Mesenchymal stem cell (in vitro differentiated cells and primary cell): Measurements from ENCODE around the gene ADARB2.

Experiments used
- DNase-seq: peaks from one replicate; pipeline ENCODE4 v3.0.0-alpha.2; 2013
- H2AFZ ChIP-seq: one replicate; pipeline ENCODE4 v1.6.1; 2013; ENCODE audit warnings: low read depth, mild to moderate bottlenecking, control low read depth, inconsistent platforms, low read length, moderate library complexity
- H2AK5ac ChIP-seq: 2 replicates; pipeline ENCODE4 v1.6.1; 2013; ENCODE audit warnings: low read length, moderate library complexity, mild to moderate bottlenecking, inconsistent platforms; ENCODE audit not compliant: severe bottlenecking
- H2BK120ac ChIP-seq: one replicate; pipeline ENCODE4 v1.6.1; 2013; ENCODE audit warnings: low read depth, mild to moderate bottlenecking, inconsistent platforms, low read length, moderate library complexity
- H2BK12ac ChIP-seq, 2 experiments: one replicate each; pipeline ENCODE4 v1.6.1; 2013; ENCODE audit warnings: inconsistent platforms in 2 of 2, low read length in 2 of 2, mild to moderate bottlenecking in 2 of 2, moderate library complexity in 2 of 2, control low read depth in 1 of 2
- H2BK15ac ChIP-seq: one replicate; pipeline ENCODE4 v1.6.1; 2013; ENCODE audit warnings: mild to moderate bottlenecking, low read depth, inconsistent platforms; ENCODE audit not compliant: poor library complexity, severe bottlenecking
- H2BK5ac ChIP-seq: 2 replicates; pipeline ENCODE4 v1.6.1; 2013; ENCODE audit warnings: low read depth, mild to moderate bottlenecking, low read length, control low read depth, inconsistent platforms; ENCODE audit not compliant: poor library complexity, severe bottlenecking
- H3K14ac ChIP-seq, 2 experiments: one replicate each; pipeline ENCODE4 v1.6.1; 2013; ENCODE audit warnings: inconsistent platforms in 2 of 2, low read length in 2 of 2, control low read depth in 1 of 2, mild to moderate bottlenecking in 1 of 2, moderate library complexity in 1 of 2
- H3K18ac ChIP-seq, 2 experiments: one replicate each; pipeline ENCODE4 v1.6.1; 2013; ENCODE audit warnings: inconsistent platforms in 2 of 2, low read length in 2 of 2, control low read depth in 1 of 2, low read depth in 1 of 2, mild to moderate bottlenecking in 1 of 2
- H3K23ac ChIP-seq, 2 experiments: one replicate each; pipeline ENCODE4 v1.6.1; 2013; ENCODE audit warnings: inconsistent platforms in 2 of 2, low read length in 2 of 2, mild to moderate bottlenecking in 2 of 2, moderate library complexity in 2 of 2, control low read depth in 1 of 2
- H3K27ac ChIP-seq: 2 replicates; pipeline ENCODE4 v1.5.1; 2013; ENCODE audit warnings: mild to moderate bottlenecking, moderate library complexity, low read length, control low read depth, inconsistent platforms; ENCODE audit not compliant: poor library complexity, severe bottlenecking
- H3K27me3 ChIP-seq, 2 experiments: 2 replicates each; pipeline versions ENCODE4 v1.6.1 to v1.7.0; 2013; ENCODE audit warnings: low read length in 2 of 2, mild to moderate bottlenecking in 2 of 2, moderate library complexity in 2 of 2, control low read depth in 1 of 2, inconsistent platforms in 1 of 2; ENCODE audit not compliant: control insufficient read depth in 1 of 2, insufficient read depth in 1 of 2
- H3K36me3 ChIP-seq, 2 experiments: 2 replicates each; pipeline versions ENCODE4 v1.6.1 to v1.7.0; 2013; ENCODE audit warnings: low read length in 2 of 2, control low read depth in 1 of 2, inconsistent platforms in 1 of 2, low read depth in 1 of 2, mild to moderate bottlenecking in 1 of 2; ENCODE audit not compliant: insufficient read depth in 2 of 2, control insufficient read depth in 1 of 2
- H3K4ac ChIP-seq, 2 experiments: one replicate each; pipeline ENCODE4 v1.6.1; 2013; ENCODE audit warnings: inconsistent platforms in 2 of 2, low read length in 2 of 2, mild to moderate bottlenecking in 2 of 2, moderate library complexity in 2 of 2, control low read depth in 1 of 2, low read depth in 1 of 2
- H3K4me1 ChIP-seq: 2 replicates; pipeline ENCODE4 v1.6.1; 2013; ENCODE audit warnings: low read depth, low read length, control low read depth; ENCODE audit not compliant: control insufficient read depth, insufficient read depth
- H3K4me2 ChIP-seq: 2 replicates; pipeline ENCODE4 v1.6.1; 2013; ENCODE audit warnings: low read length, mild to moderate bottlenecking, inconsistent platforms; ENCODE audit not compliant: poor library complexity, severe bottlenecking
- H3K4me3 ChIP-seq, 2 experiments: 2 replicates each; pipeline versions ENCODE4 v1.5.1 to v1.7.0; 2013; ENCODE audit warnings: low read length in 2 of 2, mild to moderate bottlenecking in 2 of 2, control low read depth in 1 of 2, low read depth in 1 of 2; ENCODE audit not compliant: insufficient read depth in 1 of 2
- H3K79me1 ChIP-seq: replicated peaks from 2 replicates; pipeline ENCODE4 v1.6.1; 2013; ENCODE audit warnings: mild to moderate bottlenecking, control low read depth, low read length, inconsistent platforms; ENCODE audit not compliant: poor library complexity, severe bottlenecking
- H3K9ac ChIP-seq: 2 replicates; pipeline ENCODE4 v1.7.0; 2013; ENCODE audit warnings: mild to moderate bottlenecking, low read length, moderate library complexity
- H3K9me3 ChIP-seq: 2 replicates; pipeline ENCODE4 v1.7.0; 2013; ENCODE audit warnings: mild to moderate bottlenecking, low read length; ENCODE audit not compliant: control insufficient read depth
- H4K8ac ChIP-seq: one replicate; pipeline ENCODE4 v1.6.1; 2013; ENCODE audit warnings: inconsistent platforms, mild to moderate bottlenecking, low read length, moderate library complexity
- H4K91ac ChIP-seq: one replicate; pipeline ENCODE4 v1.6.1; 2013; ENCODE audit warnings: mild to moderate bottlenecking, low read length, inconsistent platforms
- WGBS: methylation state at CpG from one replicate; pipeline ENCODE4 v1.1.7; 2013; ENCODE audit warnings: mixed read lengths; 5-methylcytosine and 5-hydroxymethylcytosine counted together

ADARB2 gene

GRCh38 chr10:1679821-1680650 lies 57.3 kb downstream of the ADARB2 start:
- H2BK12ac ChIP-seq, result no peak overlapping the region
- no peak overlapping the region for H3K4me3 ChIP-seq
- no peak overlapping the region for H3K9ac ChIP-seq
- no peak overlapping the region for H3K27ac ChIP-seq
- no peaks in the 10 kb centered on the region for H3K79me1 ChIP-seq
- no peak overlapping the region for H2AFZ ChIP-seq
- DNase-seq, result no peak
- no peaks in the 10 kb centered on the region for H3K36me3 ChIP-seq
- no peak overlapping the region for H2BK5ac ChIP-seq
- no peak overlapping the region for H3K18ac ChIP-seq
- no peak overlapping the region for H2BK15ac ChIP-seq
- no peak overlapping the region for H2AK5ac ChIP-seq
- no peak overlapping the region for H4K91ac ChIP-seq
- H3K4ac ChIP-seq, result no peak overlapping the region
- H3K9me3 ChIP-seq, result no peaks in the 10 kb centered on the region
- H3K27me3 ChIP-seq, result no peaks in the 10 kb centered on the region
- H3K14ac ChIP-seq, result no peak overlapping the region
- no peak overlapping the region for H2BK120ac ChIP-seq
- 47% methylated on average over 12 of the region's 13 CpGs for WGBS
- no peak overlapping the region for H4K8ac ChIP-seq
- H3K23ac ChIP-seq, result no peak overlapping the region
- H3K4me1 ChIP-seq, result peaks cover 2% of the 10 kb centered on the region
- no peak overlapping the region for H3K4me2 ChIP-seq

GRCh38 chr10:1678084-1678483 lies 59.2 kb downstream of the ADARB2 start:
- Histone ChIP-seq H3K27ac (no peak overlapping the region), H3K27me3 (no peaks in the 10 kb centered on the region), H3K36me3 (no peaks in the 10 kb centered on the region), H2BK120ac (no peak overlapping the region), H3K14ac (no peak overlapping the region), H4K91ac (no peak overlapping the region), H2BK5ac (no peak overlapping the region), H3K9me3 (no peaks in the 10 kb centered on the region), H3K79me1 (no peaks in the 10 kb centered on the region), H2BK15ac (no peak overlapping the region), H3K9ac (no peak overlapping the region), H3K4ac (no peak overlapping the region), H3K4me1 (peaks cover 2% of the 10 kb centered on the region), H3K4me2 (no peak overlapping the region), H2AFZ (no peak overlapping the region), H3K4me3 (peak overlapping the region in 1 of 2 experiments; percentile 19), H2BK12ac (no peak overlapping the region), H4K8ac (no peak overlapping the region), H3K18ac (no peak overlapping the region), H2AK5ac (no peak overlapping the region), H3K23ac (no peak overlapping the region)
- 87% methylated on average over 15 of the region's 15 CpGs for WGBS
- DNase-seq, result no peak

GRCh38 chr10:1677307-1677939 lies 59.9 kb downstream of the ADARB2 start:
- H2BK15ac ChIP-seq, result no peak overlapping the region
- H3K4me2 ChIP-seq, result no peak overlapping the region
- no peak overlapping the region for H3K23ac ChIP-seq
- H3K27me3 ChIP-seq, result no peaks in the 10 kb centered on the region
- H4K8ac ChIP-seq, result no peak overlapping the region
- no peak overlapping the region for H2AFZ ChIP-seq
- H3K27ac ChIP-seq, result no peak overlapping the region
- no peak overlapping the region for H2AK5ac ChIP-seq
- H3K4me3 ChIP-seq, result no peak overlapping the region
- no peak overlapping the region for H3K9ac ChIP-seq
- no peak overlapping the region for H3K4ac ChIP-seq
- WGBS, result 87% methylated on average over 5 of the region's 6 CpGs
- H3K18ac ChIP-seq, result no peak overlapping the region
- no peak overlapping the region for H2BK12ac ChIP-seq
- H3K4me1 ChIP-seq, result peaks cover 2% of the 10 kb centered on the region
- H3K14ac ChIP-seq, result no peak overlapping the region
- no peak for DNase-seq
- H3K79me1 ChIP-seq, result no peaks in the 10 kb centered on the region
- no peak overlapping the region for H4K91ac ChIP-seq
- H3K9me3 ChIP-seq, result no peaks in the 10 kb centered on the region
- H3K36me3 ChIP-seq, result no peaks in the 10 kb centered on the region
- H2BK5ac ChIP-seq, result no peak overlapping the region
- H2BK120ac ChIP-seq, result no peak overlapping the region

- H3K18ac ChIP-seq, result no peak overlapping the region
- H3K79me1 ChIP-seq, result no peaks in the 10 kb centered on the region
- H2BK5ac ChIP-seq, result no peak overlapping the region
- no peak overlapping the region for H2BK15ac ChIP-seq
- no peak overlapping the region for H2BK12ac ChIP-seq
- H3K9ac ChIP-seq, result no peak overlapping the region
- no peak overlapping the region for H3K23ac ChIP-seq
- H2BK120ac ChIP-seq, result no peak overlapping the region
- no peak overlapping the region for H3K4ac ChIP-seq
- no peaks in the 10 kb centered on the region for H3K27me3 ChIP-seq
- WGBS, result 87% methylated on average over 9 of the region's 11 CpGs
- no peak overlapping the region for H4K91ac ChIP-seq
- DNase-seq, result no peak
- H3K4me1 ChIP-seq, result peaks cover under 1% of the 10 kb centered on the region
- no peak overlapping the region for H3K14ac ChIP-seq
- no peaks in the 10 kb centered on the region for H3K9me3 ChIP-seq
- no peaks in the 10 kb centered on the region for H3K36me3 ChIP-seq
- H2AK5ac ChIP-seq, result no peak overlapping the region
- no peak overlapping the region for H3K4me2 ChIP-seq
- H4K8ac ChIP-seq, result no peak overlapping the region
- no peak overlapping the region for H3K4me3 ChIP-seq
- H2AFZ ChIP-seq, result no peak overlapping the region
- H3K27ac ChIP-seq, result no peak overlapping the region
Measured at GRCh38 chr10:1674501-1674900, 62.8 kb downstream of the ADARB2 start.
